ENCODE results near the gene NPY5R.

DNA sequence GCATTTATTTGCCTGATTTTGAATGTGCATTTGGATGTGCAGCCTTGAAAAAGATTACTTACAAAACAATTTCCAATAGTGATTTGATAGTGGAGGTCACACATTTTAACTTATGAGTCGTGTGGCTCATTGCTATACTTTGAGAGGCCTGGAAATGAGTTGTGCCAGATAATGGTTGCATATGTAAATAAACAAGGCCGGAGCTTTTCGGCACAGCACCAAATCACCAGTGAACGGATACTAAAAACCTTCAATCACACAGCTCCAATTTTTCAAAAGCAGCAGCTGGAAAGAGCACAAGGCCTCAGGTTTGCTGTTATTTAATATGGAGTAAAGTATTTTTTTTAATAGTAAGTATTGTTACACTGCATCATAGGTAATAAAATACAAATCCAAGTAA is 57.2 kb downstream of the NPY5R start:
- TF ChIP-seq EZH2 (IDR thresholded peaks at IDR 0.05; ENCODE audit: low read length, missing control alignments) = no peak
- TF ChIP-seq, protein P1, sequence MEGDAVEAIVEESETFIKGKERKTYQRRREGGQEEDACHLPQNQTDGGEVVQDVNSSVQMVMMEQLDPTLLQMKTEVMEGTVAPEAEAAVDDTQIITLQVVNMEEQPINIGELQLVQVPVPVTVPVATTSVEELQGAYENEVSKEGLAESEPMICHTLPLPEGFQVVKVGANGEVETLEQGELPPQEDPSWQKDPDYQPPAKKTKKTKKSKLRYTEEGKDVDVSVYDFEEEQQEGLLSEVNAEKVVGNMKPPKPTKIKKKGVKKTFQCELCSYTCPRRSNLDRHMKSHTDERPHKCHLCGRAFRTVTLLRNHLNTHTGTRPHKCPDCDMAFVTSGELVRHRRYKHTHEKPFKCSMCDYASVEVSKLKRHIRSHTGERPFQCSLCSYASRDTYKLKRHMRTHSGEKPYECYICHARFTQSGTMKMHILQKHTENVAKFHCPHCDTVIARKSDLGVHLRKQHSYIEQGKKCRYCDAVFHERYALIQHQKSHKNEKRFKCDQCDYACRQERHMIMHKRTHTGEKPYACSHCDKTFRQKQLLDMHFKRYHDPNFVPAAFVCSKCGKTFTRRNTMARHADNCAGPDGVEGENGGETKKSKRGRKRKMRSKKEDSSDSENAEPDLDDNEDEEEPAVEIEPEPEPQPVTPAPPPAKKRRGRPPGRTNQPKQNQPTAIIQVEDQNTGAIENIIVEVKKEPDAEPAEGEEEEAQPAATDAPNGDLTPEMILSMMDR (conservative IDR thresholded peaks at IDR 0.05 in 1 of 2, IDR thresholded peaks at IDR 0.05 in 1 of 2; ENCODE audit: low read depth in 1 of 2, low read length in 2 of 2) = no peak

Measured in fibroblast of lung (primary cell).